Epidermal melanocyte (primary cell): ENCODE results near the gene TTLL8.

Source experiments
- DNase-seq: peaks from one replicate; pipeline ENCODE4 v3.0.0; 2011; ENCODE audit warnings: low spot score; ENCODE audit not compliant: insufficient read length

TTLL8 gene

GRCh38 chr22:50019316-50019715, 38.8 kb downstream of the TTLL8 start:
- DNase-seq = no peak

DNA sequence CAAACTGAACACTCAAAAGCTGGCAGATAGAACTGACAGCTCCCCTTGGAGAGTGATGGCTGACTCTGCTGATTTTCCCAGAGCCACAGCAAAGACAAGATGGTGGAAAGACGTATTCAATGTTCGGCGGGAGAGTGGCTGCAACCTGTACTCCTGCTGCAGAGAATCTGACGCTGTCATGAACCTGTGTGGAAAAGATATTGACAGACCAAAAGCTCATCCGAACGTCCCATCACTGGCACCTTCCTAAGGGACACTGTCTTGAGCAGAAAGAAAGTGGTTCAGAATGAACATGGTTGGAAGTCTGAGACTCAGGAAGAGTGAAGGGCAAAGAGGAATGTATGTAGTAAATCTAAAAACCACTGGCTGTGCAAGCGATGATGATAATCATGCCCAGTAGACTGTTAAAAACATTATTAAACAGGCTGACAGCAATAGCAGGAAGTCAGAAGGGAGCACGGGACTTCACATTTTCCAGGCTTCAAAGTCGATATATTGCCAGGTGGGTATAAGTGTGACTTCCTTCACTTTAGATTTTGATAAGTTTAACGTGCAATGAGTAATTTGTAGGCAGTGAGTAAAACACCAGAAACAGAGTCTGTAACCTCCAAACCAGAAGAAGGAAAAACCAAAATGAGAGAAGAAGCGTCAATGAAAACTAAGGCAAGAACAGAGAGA, 39.4 kb downstream of the TTLL8 start:
- DNase-seq = no peak

DNA sequence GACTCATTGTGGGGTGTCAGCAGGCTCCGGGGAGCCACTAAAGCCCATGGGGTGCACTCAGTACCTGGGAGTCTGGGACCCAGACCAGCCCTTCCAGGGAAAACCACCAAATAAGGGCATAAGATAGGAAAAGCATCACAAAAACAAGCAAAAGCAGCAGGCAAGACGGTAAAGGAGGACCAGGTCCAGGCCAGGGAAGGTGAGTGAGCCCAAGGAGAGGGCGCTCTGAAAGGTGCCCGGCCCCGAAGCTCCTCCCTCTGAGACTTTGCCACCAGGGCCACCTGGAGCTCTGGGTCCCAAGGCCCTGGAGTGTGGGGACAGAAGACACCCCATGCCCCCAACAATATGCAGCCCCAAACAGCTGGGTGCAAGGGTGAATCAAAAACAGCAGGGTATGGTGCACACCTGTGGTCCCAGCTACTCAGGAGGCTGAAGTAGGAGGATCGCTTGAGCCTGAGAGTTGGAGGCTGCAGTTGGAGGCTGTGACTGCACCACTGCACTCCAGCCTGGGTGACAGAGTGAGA, 40.3 kb downstream of the TTLL8 start:
- DNase-seq = no peak

DNA sequence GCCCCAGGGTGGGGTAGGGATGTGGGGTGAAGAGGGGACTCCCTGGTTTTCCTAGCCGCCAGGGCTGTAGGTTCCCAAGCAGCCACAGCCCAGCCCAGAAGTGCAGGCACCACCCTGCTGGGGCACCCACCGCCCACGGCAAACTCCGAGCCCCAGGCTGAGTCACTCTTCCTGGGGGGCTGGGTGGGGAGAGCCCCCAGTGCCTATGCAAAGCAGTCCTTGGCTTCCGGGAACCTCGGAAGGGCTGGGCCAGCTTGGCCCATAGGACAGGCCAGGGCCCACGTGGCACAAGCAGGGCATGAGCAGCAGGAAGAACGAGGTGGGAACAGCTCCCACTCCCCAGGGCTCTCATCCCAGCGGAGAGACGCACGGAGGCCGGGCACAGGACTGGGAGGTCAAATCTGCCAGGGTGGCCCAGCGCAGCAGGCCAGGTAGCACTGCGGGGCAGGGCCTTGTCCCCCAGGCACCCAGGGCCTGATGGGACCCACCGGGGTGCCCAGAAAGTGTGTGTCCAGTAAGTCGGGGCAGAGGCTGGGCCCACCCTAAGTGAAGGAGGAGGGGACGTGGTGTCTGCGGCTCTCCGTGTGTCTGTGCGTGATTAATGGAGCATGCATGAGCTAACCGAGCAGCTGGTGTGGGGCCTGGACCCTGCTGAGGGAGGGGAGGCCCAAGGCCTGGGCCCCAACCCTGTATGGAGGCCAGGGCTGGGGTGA, 41.0 kb downstream of the TTLL8 start:
- no peak for DNase-seq

- DNase-seq = no peak
These were observed 41.6 kb downstream of the TTLL8 start for GRCh38 chr22:50016308-50016987.

DNA sequence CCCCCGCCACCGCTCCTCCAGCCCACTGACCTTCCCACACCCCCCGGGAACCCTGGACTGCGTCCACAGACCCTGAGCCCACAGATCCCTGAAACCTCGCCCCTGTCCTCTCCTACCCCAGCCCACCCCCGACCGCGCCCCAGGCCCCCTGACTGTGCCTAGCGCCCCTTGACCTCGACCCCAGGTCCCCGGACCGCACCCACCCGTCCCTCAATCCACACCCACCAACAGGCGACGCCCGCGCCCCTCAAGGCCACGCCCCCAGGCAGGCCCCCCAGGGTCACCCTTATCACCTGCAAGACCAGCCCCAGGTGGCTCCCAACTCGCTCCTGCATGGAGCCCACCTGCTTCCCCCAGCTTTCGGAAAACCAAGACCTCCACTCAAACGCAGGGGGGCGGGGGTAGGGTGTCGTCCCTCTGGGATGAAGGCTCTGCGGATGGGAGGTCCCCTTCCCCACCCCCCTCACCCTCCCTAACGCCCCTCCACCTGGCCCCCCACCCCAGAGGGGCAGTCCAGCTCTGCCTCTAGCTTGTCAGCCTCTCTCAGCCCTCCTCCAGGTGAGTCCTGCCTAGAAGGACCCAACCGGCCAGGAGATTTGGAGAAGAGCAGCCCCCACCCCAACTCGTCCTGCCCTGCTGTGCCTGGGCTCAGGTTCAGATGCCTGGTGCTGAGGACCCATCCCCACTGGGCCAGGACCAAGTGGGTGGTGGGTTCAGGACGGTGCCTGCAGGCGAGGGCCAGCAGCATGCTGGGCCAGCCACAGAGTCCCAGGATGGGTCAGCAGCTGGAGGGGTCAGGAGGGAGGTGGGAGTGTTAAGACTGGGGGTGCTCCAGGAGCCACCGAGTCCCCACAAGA, 42.4 kb downstream of the TTLL8 start:
- no peak for DNase-seq

GRCh38 chr22:50014655-50015401, 43.3 kb downstream of the TTLL8 start:
- no peak for DNase-seq

- no peak for DNase-seq
These were observed 44.0 kb downstream of the TTLL8 start for GRCh38 chr22:50014053-50014501.

DNA sequence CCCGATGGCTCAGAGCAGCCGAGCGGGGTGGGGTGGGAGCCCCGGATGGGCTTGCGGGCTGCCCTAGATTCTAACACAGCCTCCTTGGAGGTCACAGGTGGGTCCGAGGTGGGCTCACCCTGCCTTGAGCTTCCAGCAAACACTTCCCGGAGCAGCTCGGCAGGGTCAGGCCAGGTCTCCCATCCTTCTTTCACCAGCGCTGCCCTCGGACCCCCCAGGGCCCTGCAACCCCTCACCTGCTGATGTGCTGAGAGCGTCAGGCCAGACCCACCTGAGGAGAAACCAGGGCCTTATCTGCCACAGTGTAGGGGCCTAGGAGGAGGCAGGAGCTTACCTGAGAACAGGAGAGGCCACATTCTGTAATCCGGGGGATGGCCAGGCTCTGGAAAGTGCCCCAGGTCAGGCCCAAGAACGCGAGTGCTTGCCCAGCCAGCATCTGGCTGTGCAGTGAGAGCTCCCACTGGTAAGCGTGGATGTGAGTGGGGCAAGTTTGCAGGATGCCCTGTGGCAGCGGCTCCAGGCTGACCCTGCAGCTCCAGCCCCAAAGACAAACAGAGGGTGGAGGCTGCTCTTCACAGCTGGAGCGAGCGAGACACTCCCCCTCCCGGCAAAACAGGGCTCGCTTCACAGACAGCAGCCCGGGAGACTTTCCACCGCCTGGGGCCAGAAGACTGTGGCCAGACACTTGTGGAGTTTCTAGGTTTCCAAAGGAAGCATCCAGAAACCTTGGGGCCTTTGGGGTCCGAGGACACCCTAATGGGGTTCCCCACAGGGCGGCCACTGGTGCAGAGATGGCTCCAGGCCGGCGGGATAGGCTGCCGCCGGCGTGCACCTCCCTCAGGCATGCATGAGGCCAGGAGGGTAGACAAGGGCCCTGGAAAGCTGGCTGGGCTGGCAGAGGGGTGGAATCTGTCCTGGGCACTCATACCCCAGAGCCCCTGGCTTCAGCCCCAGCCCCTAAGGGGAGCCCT, 45.6 kb downstream of the TTLL8 start, which contains the start of gene IL17REL:
Gene IL17REL, minus strand, starts transcription at position 555 of the 971 bp plus-strand sequence. Its CDS starts 119 bp downstream, at position 436.
- peak; percentile 61 for DNase-seq

DNA sequence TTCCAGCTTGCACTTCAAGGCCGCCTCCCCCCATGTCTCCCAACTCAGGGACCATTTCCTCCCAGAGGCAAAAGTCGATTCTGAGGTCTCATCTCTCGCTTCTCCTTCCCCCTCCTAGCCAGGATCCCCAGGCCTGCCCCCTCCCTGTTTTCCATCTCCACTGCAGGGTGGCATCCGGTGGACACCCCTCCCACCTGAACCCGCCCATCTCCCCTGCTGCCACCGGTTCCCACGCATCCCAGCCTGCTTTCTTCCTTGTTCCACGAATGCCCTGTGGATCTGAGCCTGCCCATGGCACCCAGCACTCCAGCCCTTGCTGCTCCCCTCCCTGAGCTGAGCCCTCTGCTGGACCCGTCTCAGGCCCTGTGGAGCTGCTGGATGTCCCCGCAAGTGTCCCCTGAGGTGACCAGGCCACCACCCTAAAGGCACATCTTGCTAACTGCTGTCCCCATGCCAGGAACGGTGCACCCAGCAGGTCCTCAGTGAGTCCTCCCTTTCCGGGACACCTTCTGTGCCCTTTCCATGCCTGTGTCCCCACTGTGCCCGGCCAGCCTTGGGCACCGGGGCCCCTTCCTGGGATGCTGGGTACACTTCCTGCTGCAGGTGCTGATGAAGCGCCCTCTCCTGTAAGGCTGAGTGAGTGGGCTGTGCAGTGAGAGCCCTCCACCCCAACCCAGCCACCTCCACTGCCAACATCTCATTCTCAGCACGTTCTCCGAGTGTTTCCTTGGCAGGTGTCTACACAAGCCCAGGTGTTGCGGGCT, 46.5 kb downstream of the TTLL8 start:
- DNase-seq = no peak

GRCh38 chr22:50010676-50011446, 47.2 kb downstream of the TTLL8 start:
- DNase-seq = no peak

DNA sequence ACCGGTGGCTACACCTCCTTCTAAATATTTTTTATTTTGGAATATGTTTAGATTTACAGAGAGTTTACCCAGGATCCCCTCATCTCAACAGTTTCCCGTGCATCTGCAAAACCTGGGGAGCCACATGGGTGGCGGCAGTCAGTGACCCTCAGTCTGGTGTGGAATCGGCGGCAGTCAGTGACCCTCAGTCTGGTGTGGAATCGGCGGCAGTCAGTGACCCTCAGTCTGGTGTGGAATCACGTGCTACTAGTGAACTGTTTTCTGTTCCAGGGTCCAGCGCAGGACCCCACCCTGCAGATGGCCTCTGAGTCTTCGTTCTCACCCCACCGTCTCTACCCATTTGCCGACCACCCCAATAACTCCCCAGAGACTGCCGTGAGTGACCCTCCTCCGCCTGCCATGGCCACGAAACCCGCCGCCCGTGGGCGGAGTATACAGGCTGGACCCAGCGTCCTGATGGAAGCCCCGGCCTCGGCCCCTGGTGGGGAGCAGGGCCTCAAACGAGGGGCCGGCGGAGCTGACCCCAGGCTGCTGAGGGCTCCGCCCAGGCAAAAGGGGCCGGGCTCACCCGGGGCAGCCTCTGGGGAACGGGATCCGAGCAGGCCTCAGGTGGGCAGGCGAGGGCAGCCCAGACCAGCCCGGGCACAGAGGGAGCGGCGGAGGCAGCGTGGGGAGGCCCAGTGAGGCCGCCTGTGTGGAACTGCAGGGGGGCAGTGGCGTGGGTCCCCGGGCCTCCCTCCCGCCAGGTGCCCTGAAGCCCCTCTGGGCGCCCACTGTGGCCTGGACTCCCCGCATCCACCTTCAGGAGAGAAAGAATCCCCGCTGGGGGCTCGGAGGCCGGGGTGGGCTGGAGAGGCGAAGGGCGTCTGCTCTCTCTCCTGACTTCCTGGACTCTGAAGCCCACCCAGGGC, 48.1 kb downstream of the TTLL8 start:
- DNase-seq = no peak

DNA sequence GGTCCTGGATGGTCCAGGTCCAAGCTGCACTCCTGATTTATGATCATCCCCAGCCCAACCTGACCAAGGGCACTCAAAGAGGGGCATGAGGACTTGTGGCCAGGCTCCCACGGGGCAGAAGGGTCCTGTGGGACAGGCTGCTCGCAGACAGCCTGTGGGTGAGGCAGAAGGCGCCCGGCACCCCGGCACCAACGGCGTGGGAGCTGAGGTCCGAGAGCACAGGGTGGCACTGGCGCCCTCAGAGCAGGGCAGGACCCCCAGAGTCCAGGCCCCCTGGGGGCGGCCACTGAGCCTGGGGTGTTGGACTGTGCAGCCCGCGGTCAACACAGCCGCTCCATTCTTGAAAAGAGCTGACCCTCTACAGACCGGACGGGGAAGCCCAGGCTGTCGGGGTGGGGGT, 48.8 kb downstream of the TTLL8 start:
- DNase-seq = no peak

DNA sequence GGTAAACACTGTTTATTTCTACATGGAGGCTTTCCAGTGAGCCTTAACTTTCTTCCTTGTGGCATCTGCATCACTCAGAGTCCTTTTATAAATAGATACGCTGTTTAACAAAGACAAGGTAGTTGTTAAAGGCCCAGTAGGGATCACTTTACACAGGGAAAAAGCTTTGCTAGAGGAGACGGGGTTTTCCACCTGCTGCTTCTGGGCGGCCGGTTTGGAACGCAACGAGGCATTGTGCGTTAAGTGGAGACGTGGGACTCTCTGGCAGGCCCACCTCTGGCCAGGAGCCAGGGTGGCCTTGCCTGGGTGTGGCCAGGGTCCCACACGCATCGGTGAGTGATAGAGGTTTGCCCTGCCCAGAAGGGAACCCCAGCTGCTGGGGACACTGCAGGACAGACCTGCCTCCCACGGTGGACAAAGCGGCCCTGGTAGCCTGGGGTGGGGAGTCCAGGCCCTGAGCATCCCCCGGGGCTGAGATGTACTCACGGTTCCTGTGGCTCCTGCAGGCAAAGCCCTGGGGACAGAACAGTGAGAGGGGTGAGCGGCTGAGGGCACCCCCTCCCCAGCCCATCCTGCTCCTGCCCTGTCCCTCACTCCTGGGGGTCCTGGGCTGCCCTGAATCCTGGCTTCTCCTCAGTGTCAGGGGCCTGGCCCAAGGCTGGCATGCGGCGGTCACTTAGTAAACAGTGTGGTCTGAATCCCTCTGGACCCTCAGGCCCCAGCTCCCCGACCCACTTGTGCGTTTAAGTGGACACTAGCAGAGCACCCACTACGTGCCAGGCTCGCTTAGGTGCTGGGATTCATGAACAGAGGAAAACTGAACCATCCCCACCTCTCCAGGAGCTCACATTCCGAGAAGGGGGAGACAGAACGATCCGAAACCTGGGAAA, 49.7 kb downstream of the TTLL8 start:
- DNase-seq = no peak

- DNase-seq = no peak
These were observed 51.0 kb downstream of the TTLL8 start for GRCh38 chr22:50007057-50007511.

- DNase-seq = no peak
These were observed 53.2 kb downstream of the TTLL8 start for GRCh38 chr22:50004918-50005317.
